Pancreas (tissue), 10 donors: ENCODE data around the gene CCSER2. TPM values are rescaled to one million over a fixed set of nuclear protein-coding genes. Genes with fewer than 3 reads are reported as not detected.
A peak's percentile ranks its signal among the peaks of the same experiment; 100 is the strongest.

ENCODE experiments used
- ATAC-seq, 4 donors: fragments of 200-7000 bp; cut with Tn5 transposase; one replicate each; pipeline versions ENCODE4 v1.8.0 to v1.9.1; 2020; ENCODE audit warnings: mild to moderate bottlenecking in 4 of 4, moderate library complexity in 4 of 4
- DNase-seq, 6 donors: peaks; one replicate each; pipeline ENCODE4 v3.0.0-alpha.2; 2020
- FAIRE-seq: peaks from 2 replicates; lab custom pipeline; 2012; peaks lifted over from hg19 to GRCh38; lab: Jason Lieb, UNC
- H3K27ac ChIP-seq, 4 donors: fragments of 200-600 bp; sonication (generic); 1 replicate in 3 of 4; 2 replicates in 1 of 4; pipeline versions ENCODE4 v1.5.0 to v1.8.0; 2020
- H3K27me3 ChIP-seq, 4 donors: fragments of 200-600 bp; one replicate each; pipeline ENCODE4 v1.8.0; 2021
- H3K36me3 ChIP-seq, 3 donors: fragments of 200-600 bp; sonication (generic) in 1 of 3; one replicate each; pipeline versions ENCODE4 v1.5.0 to v1.8.0; 2020 to 2021
- H3K4me1 ChIP-seq, 3 donors: fragments of 200-600 bp; one replicate each; pipeline ENCODE4 v1.8.0; 2021
- H3K4me3 ChIP-seq, 4 donors: fragments of 200-600 bp; sonication (generic) in 2 of 4; one replicate each; pipeline versions ENCODE4 v1.5.0 to v1.8.0; 2020 to 2021
- H3K9me3 ChIP-seq, 4 donors: fragments of 200-600 bp; one replicate each; pipeline ENCODE4 v1.8.0; 2021
- CTCF ChIP-seq, 4 donors: fragments of 200-600 bp; sonication (generic) in 3 of 4; IDR thresholded peaks; one replicate each; pipeline versions ENCODE4 v1.5.0 to v1.8.0; 2021; ENCODE audit warnings: antibody characterized with exemption in 4 of 4
- WGBS, 2 donors: extraction: QIAGEN DNeasy Blood & Tissue Kit; methylation state at CpG; one replicate each; pipeline ENCODE4 v1.1.7; 2013; 5-methylcytosine and 5-hydroxymethylcytosine counted together
- intact Hi-C, 3 donors: fragments of 100-400 bp; cut with DNase I; formaldehyde crosslinking; loops; one replicate each; pipeline versions ENCODE4 v1.11.1 to v1.14.2; 2022
- polyA plus RNA-seq, 2 donors: library from polyadenylated mRNA; stranded (reverse); fragments of 200-250 nt; gene quantifications; one replicate each; pipeline ENCODE4 v1.2.3, GENCODE V29; 2013
- total RNA-seq, 6 donors: library from RNA; stranded (reverse); fragmentation: NEBNext Ultra II Directional in 4 of 6; extraction: Animal tissue kit (Norgen Biotek cat#: 25700) in 4 of 6; gene quantifications; one replicate each; pipeline versions ENCODE4 v1.2.1 to v1.2.4, GENCODE V29; 2021 to 2023
- donor health status: healthy with polysubstance abuse.
- donor health status: DM: no; HTN: no; CAD: no; lungs with moderate emphysema.
- donor health status: DM: no; HTN: no; CAD: no.
- donor health status: control.
- donor health status: control.
- donor health status: Bipolar disorder and iron deficiency.
- donor health status: DM: yes; HTN: yes; CAD: no.
- donor health status: DM: no; HTN: no; CAD: no.
- donor health status: DM: no; HTN: no; CAD: no.
- donor health status: DM: yes; HTN: yes; CAD: no.

CCSER2 gene
- total and polyA plus RNA-seq, 8 donors = 3.5 to 25.6 (median 21.8) TPM

DNA sequence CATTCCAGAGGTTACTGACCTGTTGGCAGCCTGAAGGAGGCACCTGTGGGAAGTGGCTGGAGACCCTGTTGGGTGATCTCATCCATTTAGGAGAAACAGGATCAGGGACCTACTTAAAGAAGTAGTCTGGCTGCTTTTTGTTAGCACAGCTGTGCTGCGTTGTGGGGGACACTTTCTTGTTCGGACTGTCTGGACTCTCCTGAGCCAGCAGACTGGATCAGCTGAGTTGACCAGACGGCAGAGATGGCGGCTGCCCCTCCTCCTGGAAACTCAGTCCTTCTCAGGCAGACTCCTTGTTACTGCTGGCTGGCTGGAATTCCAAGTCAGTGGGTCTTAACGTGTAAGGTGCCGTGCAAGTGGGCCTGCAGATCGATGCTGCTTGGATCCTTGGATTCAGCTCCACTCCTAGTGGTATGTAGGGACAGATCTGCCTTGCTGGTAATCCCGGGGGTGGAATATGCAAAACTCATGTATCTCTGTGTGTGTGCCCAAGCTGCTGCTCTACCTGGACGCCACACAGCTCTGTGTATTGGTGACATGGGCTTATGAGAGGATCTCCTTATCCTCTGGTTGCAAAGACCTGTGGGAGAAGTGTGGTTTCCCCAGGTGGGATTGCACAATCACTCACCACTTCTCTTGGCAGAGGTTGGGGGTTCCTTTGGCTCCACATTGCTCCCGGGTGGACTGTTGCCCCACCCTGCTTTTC, 87.3 kb downstream of the CCSER2 start:
- no peaks in the 10 kb centered on the region for H3K9me3 ChIP-seq
- FAIRE-seq = no peak
- peak overlapping the region in 2 of 4 donors; percentile 12 to 24 for H3K4me3 ChIP-seq
- peak; percentile 93 to 97 (median 94) for ATAC-seq
- H3K4me1 ChIP-seq = peaks cover 0 to 12% (median 4%) of the 10 kb centered on the region in 3 donors
- no peak for TF ChIP-seq CTCF (IDR thresholded peaks at IDR 0.05)
- WGBS, 2 donors = 46 to 49% methylated on average over 10 of the region's 10 CpGs
- H3K27ac ChIP-seq = peak overlapping the region; percentile 49 to 78 (median 52)
- peak; percentile 42 to 78 (median 66) for DNase-seq
- no peaks in the 10 kb centered on the region for H3K36me3 ChIP-seq
- no peaks in the 10 kb centered on the region for H3K27me3 ChIP-seq
- intact Hi-C loops = no loop called here

- H3K36me3 ChIP-seq = no peaks in the 10 kb centered on the region
- peak overlapping the region in 3 of 4 donors; percentile 49 to 78 (median 54) for H3K27ac ChIP-seq
- ATAC-seq (no peak), FAIRE-seq (no peak), DNase-seq (no peak)
- peak overlapping the region in 2 of 4 donors; percentile 12 to 24 for H3K4me3 ChIP-seq
- no peaks in the 10 kb centered on the region for H3K27me3 ChIP-seq
- H3K9me3 ChIP-seq = no peaks in the 10 kb centered on the region
- H3K4me1 ChIP-seq = peaks cover 0 to 12% (median 4%) of the 10 kb centered on the region in 3 donors
- WGBS, 2 donors = 24 to 33% methylated on average over 2 of the region's 2 CpGs
- intact Hi-C loops = no loop called here
- TF ChIP-seq CTCF (IDR thresholded peaks at IDR 0.05) = no peak
These were observed 87.8 kb downstream of the CCSER2 start for GRCh38 chr10:84416245-84416555.

GRCh38 chr10:84423719-84424118, 95.3 kb downstream of the CCSER2 start:
- peaks cover 0 to 14% (median 6%) of the 10 kb centered on the region in 3 donors for H3K4me1 ChIP-seq
- no peak for TF ChIP-seq CTCF (IDR thresholded peaks at IDR 0.05)
- 100% methylated on average over 1 of the region's 1 CpG for WGBS, 2 donors
- no peaks in the 10 kb centered on the region for H3K9me3 ChIP-seq
- no peaks in the 10 kb centered on the region for H3K27me3 ChIP-seq
- no peak for DNase-seq
- no peak for FAIRE-seq
- no peak for ATAC-seq
- H3K27ac ChIP-seq = no peak overlapping the region
- intact Hi-C loops = no loop called here
- no peaks in the 10 kb centered on the region for H3K36me3 ChIP-seq
- H3K4me3 ChIP-seq = no peak overlapping the region

- H3K27me3 ChIP-seq = no peaks in the 10 kb centered on the region
- H3K36me3 ChIP-seq = no peaks in the 10 kb centered on the region
- no peak overlapping the region for H3K4me3 ChIP-seq
- no peak for TF ChIP-seq CTCF (IDR thresholded peaks at IDR 0.05)
- 29 to 37% methylated on average over 3 of the region's 3 CpGs for WGBS, 2 donors
- peaks cover 0 to 14% (median 6%) of the 10 kb centered on the region in 3 donors for H3K4me1 ChIP-seq
- H3K27ac ChIP-seq = peak overlapping the region in 3 of 4 donors; percentile 35 to 74 (median 58)
- no peaks in the 10 kb centered on the region for H3K9me3 ChIP-seq
- intact Hi-C loops = no loop called here
- peak; percentile 43 to 81 (median 64) for DNase-seq
- ATAC-seq = peak; percentile 96 to 99 (median 99)
- FAIRE-seq = peak; percentile 98
These were observed 96.4 kb downstream of the CCSER2 start for GRCh38 chr10:84424731-84425167.
